Fibroblast of villous mesenchyme (primary cell): ENCODE data around the gene MRPL17. TPM values are rescaled to one million over a fixed set of nuclear protein-coding genes. Genes with fewer than 3 reads are reported as not detected.
"Not testable (repeated sequence)": the region's sequence is repeated elsewhere in the genome, so short reads cannot be mapped to it uniquely, and the experiment has no call there.

ENCODE experiments used
- DNase-seq: peaks from one replicate; pipeline ENCODE4 v3.0.0-alpha.2; 2010; ENCODE audit warnings: low read depth
- H3K4me3 ChIP-seq: 2 replicates; pipeline ENCODE4 v1.5.1; 2011; ENCODE audit warnings: low read depth, mild to moderate bottlenecking, low read length
- CTCF ChIP-seq: IDR thresholded peaks from 2 replicates; pipeline ENCODE4 v1.5.1; 2012; ENCODE audit warnings: low read depth, mild to moderate bottlenecking, low read length; ENCODE audit not compliant: insufficient read depth
- total RNA-seq: library from RNA; depleted of rRNA; stranded (reverse); fragments of >200 nt; gene quantifications from 2 replicates; pipeline ENCODE4 v1.2.3, GENCODE V29; 2012

MRPL17 gene
- total RNA-seq, 1 donor: 70.0 TPM

DNA sequence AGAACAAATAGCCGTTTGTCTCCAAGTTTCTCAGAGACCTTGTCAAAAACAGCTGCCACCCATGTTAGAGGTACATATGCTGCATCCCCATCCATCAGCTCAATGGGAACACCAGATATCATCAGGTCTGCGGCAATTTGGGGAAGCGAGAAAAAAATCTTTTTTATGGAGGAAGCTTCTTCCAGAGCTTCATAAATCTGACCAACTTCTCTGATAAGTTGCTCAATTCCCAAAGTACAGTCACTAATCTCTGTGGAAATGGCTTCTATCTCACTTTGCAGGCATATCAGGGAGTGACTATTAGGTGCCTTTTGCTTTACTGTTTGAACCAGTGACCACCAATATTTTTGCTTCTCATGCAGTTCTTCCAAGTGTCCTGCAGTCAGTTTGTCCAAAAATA lies 34.3 kb upstream of the MRPL17 start:
- H3K4me3 ChIP-seq: no peak overlapping the region
- no peak for TF ChIP-seq CTCF
- no peak for DNase-seq

GRCh38 chr11:6711552-6711951 lies 28.4 kb upstream of the MRPL17 start:
- peak; percentile 46 for TF ChIP-seq CTCF
- DNase-seq: not testable (repeated sequence)

DNA sequence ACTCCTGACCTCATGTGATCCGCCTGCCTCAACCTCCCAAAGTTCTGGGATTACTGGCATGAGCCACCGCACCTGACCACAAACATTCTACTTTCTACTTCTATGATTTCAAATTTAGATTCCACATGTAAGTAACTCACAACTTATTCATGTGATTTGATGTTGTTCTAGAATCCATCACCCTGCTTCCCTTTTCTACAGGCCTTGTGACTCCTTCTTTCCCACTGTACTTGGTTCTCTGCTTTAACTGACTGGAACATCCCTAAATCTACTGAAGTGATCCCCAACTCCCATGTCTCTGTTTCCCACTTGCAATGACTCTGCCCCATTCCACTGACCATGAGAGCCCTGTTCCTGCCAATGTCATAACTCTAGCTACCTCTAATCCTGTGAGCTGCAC lies 25.7 kb upstream of the MRPL17 start:
- no peak for DNase-seq

More at GRCh38 chr11:6711552-6711951, 28.4 kb upstream of the MRPL17 start:
- not testable (repeated sequence) for H3K4me3 ChIP-seq

DNA sequence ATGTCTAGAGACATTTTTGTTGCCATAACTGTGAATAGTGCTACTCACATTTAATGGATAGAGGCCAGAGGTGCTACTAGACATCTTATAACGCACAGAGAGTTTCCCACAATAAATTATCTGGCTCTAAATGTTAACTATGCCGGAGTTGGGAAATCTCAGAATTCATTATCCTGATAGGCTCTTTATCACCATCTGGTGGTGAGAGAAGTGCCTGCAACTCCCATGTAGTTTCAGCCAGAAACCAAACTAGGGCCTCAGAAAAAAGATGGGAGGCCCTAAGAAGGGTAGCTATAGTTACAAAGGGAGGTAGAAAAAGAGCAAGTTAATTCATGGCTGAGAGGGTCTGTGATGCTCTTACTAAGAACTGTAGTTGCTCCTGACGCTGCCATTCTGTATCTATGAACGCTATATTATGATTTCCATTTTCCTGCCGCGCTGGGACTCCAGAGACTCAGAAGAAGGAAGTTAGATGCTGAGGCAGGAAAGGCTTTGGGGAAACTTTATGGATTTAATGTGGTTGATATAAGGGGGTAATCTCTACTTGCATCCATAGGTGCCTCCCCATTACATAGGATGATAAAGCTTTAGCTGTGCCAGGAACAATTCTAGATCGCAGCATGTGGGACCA lies 22.9 kb upstream of the MRPL17 start:
- H3K4me3 ChIP-seq: no peak overlapping the region
- peak; percentile 78 for DNase-seq
- TF ChIP-seq CTCF: peak; percentile 97

More for the DNA sequence above, 25.7 kb upstream of the MRPL17 start:
- H3K4me3 ChIP-seq: no peak overlapping the region
- no peak for TF ChIP-seq CTCF

DNA sequence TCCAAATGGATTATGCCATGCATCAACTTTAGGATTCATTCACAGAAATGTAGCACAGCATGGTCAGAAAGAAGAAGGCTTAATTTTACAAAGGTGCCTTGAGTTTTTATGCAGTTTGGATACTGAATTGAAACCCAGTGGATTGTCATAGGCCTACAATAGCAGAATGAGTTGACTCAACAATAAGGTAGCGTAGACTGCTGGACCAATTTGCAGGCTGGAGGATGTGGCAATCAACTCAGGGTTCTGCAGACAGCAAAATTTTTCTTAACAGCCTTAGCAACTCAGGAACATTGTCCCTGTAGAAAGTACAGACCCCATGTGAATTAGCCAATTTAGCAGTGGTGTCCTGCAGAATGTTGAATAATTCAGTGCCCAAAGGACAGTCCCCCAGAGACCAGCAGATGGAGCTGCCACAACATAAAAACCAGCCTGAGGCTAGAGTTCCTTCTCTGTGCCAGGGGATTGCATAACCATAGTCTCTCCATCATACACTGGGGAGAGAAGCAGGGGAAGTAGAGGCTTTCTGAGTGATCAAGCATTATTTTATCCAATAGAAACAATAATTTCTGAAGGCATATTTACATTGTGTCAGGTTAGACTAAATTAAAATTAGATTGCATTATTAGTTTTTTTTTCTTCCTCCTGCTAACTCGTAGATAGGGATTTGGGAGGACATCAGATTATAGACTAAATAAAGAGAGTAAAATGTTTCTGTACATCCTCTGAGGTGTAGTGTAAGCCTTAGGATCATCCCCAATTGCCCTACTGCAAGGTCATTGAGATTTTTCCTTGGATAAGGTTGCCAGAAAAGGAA lies 20.3 kb upstream of the MRPL17 start:
- peak; percentile 74 for DNase-seq
- peak; percentile 74 for TF ChIP-seq CTCF
- H3K4me3 ChIP-seq: no peak overlapping the region

- not testable (repeated sequence) for H3K4me3 ChIP-seq, DNase-seq
Measured at GRCh38 chr11:6701955-6702354, 18.8 kb upstream of the MRPL17 start.

DNA sequence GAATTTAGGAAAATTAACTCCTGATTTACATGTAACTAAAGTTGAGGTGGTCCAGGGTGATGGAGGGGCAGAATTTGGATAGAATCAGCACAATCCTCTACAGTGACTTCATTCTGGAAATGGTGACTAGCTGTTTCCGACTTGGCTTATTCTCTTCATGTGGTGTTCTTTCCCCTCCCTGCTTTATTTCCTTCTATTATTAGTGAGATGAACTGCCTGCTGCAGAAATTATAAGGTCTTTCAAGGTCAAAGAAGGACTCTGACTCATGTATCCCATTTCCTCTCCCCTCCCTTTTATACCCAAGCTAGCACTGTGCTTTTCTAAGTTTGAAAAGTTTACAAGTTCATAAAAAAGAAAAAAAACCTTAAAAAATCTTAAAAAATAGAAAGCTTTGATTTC lies 12.2 kb upstream of the MRPL17 start:
- DNase-seq: peak; percentile 50
- TF ChIP-seq CTCF: no peak
- no peak overlapping the region for H3K4me3 ChIP-seq
